ENCODE results near the gene AGPAT3. TPM values are rescaled to one million over a fixed set of nuclear protein-coding genes. Genes with fewer than 3 reads are reported as not detected.

Gene AGPAT3
- total and polyA plus RNA-seq, 8 donors: 9.9 to 83.1 (median 36.7) TPM

DNA sequence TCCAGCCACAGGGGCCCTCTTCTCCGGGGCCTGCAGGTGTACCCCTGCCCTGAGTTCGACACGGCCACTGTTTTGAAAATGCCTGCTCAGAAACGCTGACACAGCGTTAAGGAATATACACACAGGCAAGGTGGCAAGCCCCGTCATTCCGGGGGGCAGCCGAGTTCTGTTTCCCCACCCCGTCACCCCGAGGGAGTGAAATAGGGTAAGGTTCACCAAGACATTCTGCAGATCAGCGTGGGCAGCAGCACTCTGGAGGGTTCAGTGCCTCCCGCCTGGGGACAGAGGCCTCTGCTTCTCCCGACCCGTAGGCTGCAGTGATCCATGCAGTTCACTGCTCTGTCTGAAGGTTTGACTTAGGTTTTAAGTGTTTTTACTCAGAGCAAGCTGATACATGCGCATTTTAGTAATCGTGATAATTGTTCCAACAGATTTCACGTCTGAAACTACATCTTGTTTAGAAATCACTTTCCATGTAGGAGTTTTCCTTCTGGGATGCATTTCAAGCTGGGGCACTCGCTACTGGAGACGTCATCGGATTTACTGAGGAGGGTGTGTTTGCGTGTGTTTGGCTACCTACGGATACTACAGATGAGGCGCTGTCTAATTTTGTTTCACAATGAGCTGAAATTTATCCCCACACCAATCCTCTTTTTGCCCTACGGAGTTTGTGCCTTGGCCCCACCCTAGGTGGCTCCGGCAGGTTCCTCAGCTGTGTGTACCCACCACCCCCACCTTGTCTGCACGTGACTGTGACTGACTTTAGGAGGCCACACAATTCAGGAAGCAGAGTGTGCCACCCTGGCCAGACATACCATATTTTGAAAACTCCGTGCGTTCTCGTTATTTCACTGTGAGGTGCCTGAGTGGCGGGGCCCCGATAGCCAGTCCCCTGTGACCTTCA lies 63.5 kb downstream of the AGPAT3 start:
- peak in 1 of 3 donors; percentile 19 for TF ChIP-seq POLR2AphosphoS5 (IDR thresholded peaks at IDR 0.05)
- no peak for TF ChIP-seq POLR2A (IDR thresholded peaks at IDR 0.05)
- Histone ChIP-seq H3K4me1 (peaks cover 15 to 54% (median 39%) of the 10 kb centered on the region in 4 donors), H3K36me3 (peaks cover 0 to 39% (median 32%) of the 10 kb centered on the region in 4 donors), H3K27me3 (no peaks in the 10 kb centered on the region), H3K4me3 (no peak overlapping the region), H3K9me3 (no peaks in the 10 kb centered on the region), H3K27ac (peak overlapping the region; percentile 60 to 84 (median 78))
- 61 to 74% (median 70%) methylated on average over 28 to 31 of the region's 31 CpGs for WGBS, 5 donors
- intact Hi-C loops (cut with DNase I; ENCODE audit: low total_unique reads): no loop called here
- peak; percentile 62 to 80 for DNase-seq

DNA sequence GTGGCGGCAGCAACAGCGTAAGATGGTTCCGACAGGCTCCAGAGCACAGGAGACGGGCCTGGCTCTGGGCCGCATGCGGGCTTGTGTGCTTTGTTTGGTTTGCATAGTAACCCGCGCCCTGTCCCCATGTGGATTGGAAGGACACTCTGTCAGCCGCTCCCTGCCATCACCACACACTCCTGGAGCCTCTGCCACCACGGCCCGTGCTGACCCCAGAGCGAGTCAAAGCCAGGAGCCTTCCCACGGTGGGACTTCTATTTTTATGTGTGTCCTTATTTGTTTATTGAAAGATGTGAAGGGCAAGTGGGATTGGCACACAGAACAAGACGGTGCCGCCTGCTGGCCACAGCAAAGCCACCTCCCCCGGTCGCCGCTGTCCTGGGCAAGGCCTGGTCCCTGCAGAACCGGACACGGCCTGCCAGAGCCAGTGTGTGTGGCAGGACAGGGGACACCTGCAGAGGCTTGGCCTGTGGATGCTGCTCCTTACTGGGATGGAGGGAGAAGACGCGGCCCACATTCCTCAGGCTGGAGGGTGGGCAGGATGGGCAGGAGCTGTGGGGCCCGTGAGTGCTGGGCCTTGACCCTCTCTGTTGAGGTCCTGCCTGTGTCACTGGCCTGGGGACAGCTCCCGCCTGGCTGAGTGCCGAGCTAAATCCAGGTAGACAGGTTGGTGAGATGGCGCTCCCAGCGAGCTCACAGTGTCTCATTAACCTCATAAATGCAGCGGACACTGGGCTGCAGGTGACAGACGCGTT lies 64.4 kb downstream of the AGPAT3 start:
- peak; percentile 48 to 72 for DNase-seq
- TF ChIP-seq EP300 (IDR thresholded peaks at IDR 0.05) (no peak), POLR2AphosphoS5 (IDR thresholded peaks at IDR 0.05) (no peak), POLR2A (IDR thresholded peaks at IDR 0.05) (no peak)
- TF ChIP-seq, protein P1, sequence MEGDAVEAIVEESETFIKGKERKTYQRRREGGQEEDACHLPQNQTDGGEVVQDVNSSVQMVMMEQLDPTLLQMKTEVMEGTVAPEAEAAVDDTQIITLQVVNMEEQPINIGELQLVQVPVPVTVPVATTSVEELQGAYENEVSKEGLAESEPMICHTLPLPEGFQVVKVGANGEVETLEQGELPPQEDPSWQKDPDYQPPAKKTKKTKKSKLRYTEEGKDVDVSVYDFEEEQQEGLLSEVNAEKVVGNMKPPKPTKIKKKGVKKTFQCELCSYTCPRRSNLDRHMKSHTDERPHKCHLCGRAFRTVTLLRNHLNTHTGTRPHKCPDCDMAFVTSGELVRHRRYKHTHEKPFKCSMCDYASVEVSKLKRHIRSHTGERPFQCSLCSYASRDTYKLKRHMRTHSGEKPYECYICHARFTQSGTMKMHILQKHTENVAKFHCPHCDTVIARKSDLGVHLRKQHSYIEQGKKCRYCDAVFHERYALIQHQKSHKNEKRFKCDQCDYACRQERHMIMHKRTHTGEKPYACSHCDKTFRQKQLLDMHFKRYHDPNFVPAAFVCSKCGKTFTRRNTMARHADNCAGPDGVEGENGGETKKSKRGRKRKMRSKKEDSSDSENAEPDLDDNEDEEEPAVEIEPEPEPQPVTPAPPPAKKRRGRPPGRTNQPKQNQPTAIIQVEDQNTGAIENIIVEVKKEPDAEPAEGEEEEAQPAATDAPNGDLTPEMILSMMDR (IDR thresholded peaks at IDR 0.05): peak in 3 of 7 experiments; percentile 14 to 40 (median 36)
- Histone ChIP-seq H3K4me1 (peaks cover 15 to 45% (median 33%) of the 10 kb centered on the region in 4 donors), H3K36me3 (peaks cover 0 to 46% (median 33%) of the 10 kb centered on the region in 4 donors), H3K4me3 (no peak overlapping the region), H3K27me3 (no peaks in the 10 kb centered on the region), H3K9me3 (no peaks in the 10 kb centered on the region), H3K27ac (peak overlapping the region; percentile 60 to 84 (median 78))
- WGBS, 5 donors: 50 to 62% (median 61%) methylated on average over 25 to 30 of the region's 30 CpGs
- intact Hi-C loops (cut with DNase I; ENCODE audit: low total_unique reads): no loop called here

GRCh38 chr21:43930074-43930847 lies 65.2 kb downstream of the AGPAT3 start:
- peaks cover 19 to 45% (median 32%) of the 10 kb centered on the region in 4 donors for H3K4me1 ChIP-seq
- WGBS, 5 donors: 87 to 95% (median 91%) methylated on average over 20 to 25 of the region's 25 CpGs
- no peaks in the 10 kb centered on the region for H3K27me3 ChIP-seq
- intact Hi-C loops (cut with DNase I; ENCODE audit: low total_unique reads): no loop called here
- TF ChIP-seq POLR2A (IDR thresholded peaks at IDR 0.05) (no peak), POLR2AphosphoS5 (IDR thresholded peaks at IDR 0.05) (no peak), EP300 (IDR thresholded peaks at IDR 0.05) (no peak)
- TF ChIP-seq, protein P1 (IDR thresholded peaks at IDR 0.05): no peak
- no peaks in the 10 kb centered on the region for H3K9me3 ChIP-seq
- DNase-seq: no peak
- H3K36me3 ChIP-seq: peaks cover 0 to 41% (median 31%) of the 10 kb centered on the region in 4 donors
- H3K27ac ChIP-seq: peak overlapping the region in 4 of 5 donors; percentile 13 to 84 (median 49)
- no peak overlapping the region for H3K4me3 ChIP-seq

GRCh38 chr21:43930848-43931375 lies 65.9 kb downstream of the AGPAT3 start:
- intact Hi-C loops (cut with DNase I; ENCODE audit: low total_unique reads): no loop called here
- no peak overlapping the region for H3K4me3 ChIP-seq
- peaks cover 25 to 48% (median 36%) of the 10 kb centered on the region in 4 donors for H3K4me1 ChIP-seq
- H3K36me3 ChIP-seq: peaks cover 0 to 34% (median 25%) of the 10 kb centered on the region in 4 donors
- WGBS, 5 donors: 84 to 94% (median 89%) methylated on average over 13 to 18 of the region's 18 CpGs
- H3K27ac ChIP-seq: no peak overlapping the region
- H3K9me3 ChIP-seq: no peaks in the 10 kb centered on the region
- no peaks in the 10 kb centered on the region for H3K27me3 ChIP-seq
- no peak for TF ChIP-seq POLR2A (IDR thresholded peaks at IDR 0.05)
- TF ChIP-seq POLR2AphosphoS5 (IDR thresholded peaks at IDR 0.05): no peak
- TF ChIP-seq EP300 (IDR thresholded peaks at IDR 0.05): no peak
- TF ChIP-seq, protein P1 (IDR thresholded peaks at IDR 0.05): no peak
- no peak for DNase-seq
